HuH-7.5 (cell line): ENCODE data around the gene SLAIN2.
A peak's percentile ranks its signal among the peaks of the same experiment; 100 is the strongest.

ENCODE experiments used
- DNase-seq: peaks from one replicate; pipeline ENCODE4 v3.0.0; 2011; ENCODE audit warnings: low spot score

Gene SLAIN2

GRCh38 chr4:48370260-48371134, 29.2 kb downstream of the SLAIN2 start:
- DNase-seq: no peak

GRCh38 chr4:48372272-48372671, 30.9 kb downstream of the SLAIN2 start:
- no peak for DNase-seq

GRCh38 chr4:48375651-48376304, 34.4 kb downstream of the SLAIN2 start:
- peak; percentile 18 for DNase-seq

GRCh38 chr4:48379587-48380180, 38.4 kb downstream of the SLAIN2 start:
- no peak for DNase-seq

- DNase-seq: no peak
These were observed 39.3 kb downstream of the SLAIN2 start for GRCh38 chr4:48380583-48381167.

GRCh38 chr4:48388525-48389154, 47.3 kb downstream of the SLAIN2 start:
- DNase-seq: no peak

GRCh38 chr4:48396043-48396442, 54.7 kb downstream of the SLAIN2 start:
- DNase-seq: no peak

- DNase-seq: no peak
These were observed 59.1 kb downstream of the SLAIN2 start for GRCh38 chr4:48400416-48400815.

- DNase-seq: no peak
These were observed 62.0 kb downstream of the SLAIN2 start for GRCh38 chr4:48403358-48403757.

GRCh38 chr4:48403779-48404178, 62.5 kb downstream of the SLAIN2 start:
- DNase-seq: no peak

- no peak for DNase-seq
These were observed 64.6 kb downstream of the SLAIN2 start for GRCh38 chr4:48405924-48406323.

GRCh38 chr4:48409203-48409602, 67.9 kb downstream of the SLAIN2 start:
- DNase-seq: no peak

- DNase-seq: no peak
These were observed 69.5 kb downstream of the SLAIN2 start for GRCh38 chr4:48410812-48411211.

GRCh38 chr4:48420144-48420543, 78.8 kb downstream of the SLAIN2 start:
- DNase-seq: no peak

GRCh38 chr4:48421101-48421500, 79.8 kb downstream of the SLAIN2 start:
- no peak for DNase-seq

GRCh38 chr4:48428926-48429325, 87.6 kb downstream of the SLAIN2 start:
- no peak for DNase-seq

GRCh38 chr4:48429709-48430474, 88.6 kb downstream of the SLAIN2 start:
- no peak for DNase-seq

- DNase-seq: no peak
These were observed 90.1 kb downstream of the SLAIN2 start for GRCh38 chr4:48431401-48431800.

- no peak for DNase-seq
These were observed 90.7 kb downstream of the SLAIN2 start for GRCh38 chr4:48432017-48432416.

- DNase-seq: no peak
These were observed 95.0 kb downstream of the SLAIN2 start for GRCh38 chr4:48436318-48436717.

- no peak for DNase-seq
These were observed 98.7 kb downstream of the SLAIN2 start for GRCh38 chr4:48439988-48440387.
